NCI-H82 treated with DMSO at 0.1 percent for 48 hours (cell line): Measurements from ENCODE around the gene ZNF334.

ENCODE experiments used
- DNase-seq: peaks from one replicate; lab custom pipeline; 2025; ENCODE audit not compliant: unreplicated experiment; lab: John Stamatoyannopoulos, UW

ZNF334 gene

GRCh38 chr20:46488451-46488850, 24.9 kb downstream of the ZNF334 start:
- DNase-seq: no peak

DNA sequence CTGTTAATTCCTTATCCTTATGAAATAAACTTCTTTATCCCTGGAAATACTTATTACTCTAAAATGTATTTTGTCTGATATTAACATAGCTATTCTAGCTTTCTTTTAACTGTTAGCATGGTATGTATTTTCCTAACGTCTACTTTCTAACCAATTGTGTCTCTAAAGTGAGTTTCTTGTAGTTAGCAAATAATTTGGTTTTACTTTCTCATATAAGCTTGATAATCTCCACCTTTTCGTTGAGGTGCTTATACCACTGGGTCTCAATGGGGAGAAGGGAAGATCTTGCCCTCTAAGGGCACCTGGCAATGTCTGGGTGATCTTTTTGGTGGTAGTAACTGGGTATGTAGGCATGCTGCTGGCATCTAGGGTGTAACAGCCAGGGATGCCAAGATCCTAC, 25.7 kb downstream of the ZNF334 start:
- DNase-seq: no peak

DNA sequence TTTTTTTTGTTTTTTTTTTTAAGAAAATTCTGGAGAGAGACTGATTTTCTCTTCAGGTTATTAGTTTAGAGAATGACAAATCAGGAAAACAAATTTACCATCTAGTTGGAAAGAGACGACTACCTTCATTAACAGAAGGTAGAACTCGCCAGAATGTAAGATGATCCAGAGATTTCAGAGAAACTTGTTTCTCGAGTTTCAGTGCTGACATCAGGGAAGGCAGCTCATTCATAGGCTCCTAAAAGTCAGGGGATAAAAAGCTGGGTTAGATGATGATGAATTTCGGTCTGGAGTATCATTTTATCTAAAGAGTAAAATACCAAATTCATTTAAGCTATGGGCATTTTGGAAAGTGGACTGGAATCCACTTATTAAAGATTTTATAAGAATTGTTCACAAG, 27.9 kb downstream of the ZNF334 start:
- no peak for DNase-seq

DNA sequence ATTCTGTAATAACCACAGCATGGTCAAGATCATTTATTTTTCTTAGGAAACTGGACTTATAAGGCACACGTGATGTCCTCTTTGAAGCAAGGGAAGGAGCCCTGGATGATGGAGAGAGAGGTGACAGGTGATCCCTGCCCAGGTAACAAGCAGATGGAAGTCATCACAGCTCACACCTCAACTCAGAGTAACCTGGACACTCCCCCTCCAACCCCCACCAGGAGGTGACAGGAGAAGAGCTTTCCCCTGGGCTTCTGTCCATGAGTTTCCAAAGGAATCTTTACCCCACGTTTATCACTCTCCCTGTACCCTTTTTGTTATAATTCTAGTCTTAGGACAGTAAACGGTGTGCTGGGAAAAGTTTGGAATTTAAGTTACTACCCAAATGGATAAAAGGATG, 28.4 kb downstream of the ZNF334 start:
- no peak for DNase-seq

GRCh38 chr20:46483879-46484278, 29.5 kb downstream of the ZNF334 start:
- DNase-seq: no peak

- no peak for DNase-seq
Observed at GRCh38 chr20:46482864-46483263, 30.5 kb downstream of the ZNF334 start.

DNA sequence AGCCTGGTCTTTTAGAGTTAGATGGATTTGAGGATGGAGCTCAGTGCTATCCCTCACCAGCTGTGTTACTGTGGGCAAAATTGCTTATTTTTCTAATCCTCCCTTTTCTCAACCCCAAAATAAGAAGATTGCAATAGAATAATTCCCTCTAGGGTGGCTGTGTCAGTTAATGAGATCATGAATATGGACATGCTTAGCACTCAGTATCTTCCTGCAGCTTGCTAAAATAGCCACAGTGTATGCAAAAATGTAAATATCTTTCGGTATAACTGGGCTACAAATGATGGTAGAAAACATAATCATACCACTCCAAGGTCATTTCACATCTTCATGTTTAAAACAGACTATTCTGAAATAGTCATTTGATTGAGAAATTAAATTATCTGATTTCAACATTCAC, 35.7 kb downstream of the ZNF334 start:
- no peak for DNase-seq

GRCh38 chr20:46477225-46477624, 36.1 kb downstream of the ZNF334 start:
- no peak for DNase-seq

DNA sequence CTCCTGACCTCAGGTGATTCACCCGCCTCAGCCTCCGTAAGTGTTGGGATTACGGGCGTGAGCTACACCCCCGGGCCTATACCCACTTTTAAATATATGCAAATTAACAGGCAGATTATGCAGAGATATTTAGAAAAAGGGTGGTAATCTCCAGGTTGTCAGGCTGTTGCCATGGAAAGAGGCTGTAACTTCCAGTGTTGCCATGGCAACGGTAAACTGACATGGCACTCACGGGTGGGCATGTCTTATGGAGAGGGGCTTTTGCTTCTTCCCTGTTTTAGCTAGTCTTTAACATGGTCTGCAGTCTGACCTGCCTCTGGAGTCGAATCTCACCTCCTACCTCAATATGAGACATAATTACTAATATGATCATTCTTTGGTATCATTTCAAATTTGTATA, 44.9 kb downstream of the ZNF334 start:
- no peak for DNase-seq

GRCh38 chr20:46464451-46464850, 48.9 kb downstream of the ZNF334 start:
- DNase-seq: no peak

- no peak for DNase-seq
Observed at GRCh38 chr20:46463852-46464251, 49.5 kb downstream of the ZNF334 start.

GRCh38 chr20:46461808-46462207, 51.6 kb downstream of the ZNF334 start:
- DNase-seq: no peak

DNA sequence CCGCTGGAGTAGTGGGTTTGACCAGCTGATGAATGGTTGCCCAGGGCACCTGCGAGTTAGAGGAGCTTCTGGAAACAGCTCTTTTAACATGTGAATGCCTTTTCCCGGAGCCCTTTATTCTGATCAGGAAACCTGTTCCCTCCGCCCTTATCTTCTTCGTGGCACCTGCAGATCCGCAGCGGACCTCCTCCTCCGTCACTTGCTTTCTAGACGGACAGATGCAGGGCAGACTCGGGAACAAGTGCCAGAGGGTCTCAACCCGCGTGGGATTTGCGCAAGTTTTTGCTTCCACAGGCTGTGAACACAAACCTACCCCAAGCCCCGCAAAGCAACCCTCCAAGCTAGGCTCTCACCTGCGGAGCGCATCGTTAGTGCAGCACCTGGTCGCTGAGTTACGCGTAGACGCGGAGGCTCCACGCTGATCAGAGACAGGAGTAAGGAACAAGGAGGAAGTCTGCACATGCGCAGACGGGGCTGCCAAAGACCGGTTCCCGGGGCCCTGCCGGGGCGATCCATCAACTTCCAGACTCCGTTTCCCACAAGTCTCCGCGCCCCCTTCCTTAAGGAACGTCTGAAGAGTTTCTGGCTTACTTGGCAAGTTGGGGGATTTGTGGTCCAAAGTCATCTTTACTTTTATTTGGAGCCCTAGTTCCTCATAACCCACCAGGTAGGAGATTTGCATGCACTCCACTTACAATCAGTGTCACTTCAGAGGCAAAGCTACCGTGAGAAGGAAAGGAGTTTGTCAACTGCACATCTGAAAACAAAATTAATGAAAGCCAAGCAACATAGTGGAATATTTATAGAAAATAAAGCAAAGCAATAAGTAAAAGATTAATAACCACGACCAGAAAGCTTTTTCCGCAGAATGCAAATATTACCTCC, 54.3 kb downstream of the ZNF334 start:
- DNase-seq: no peak

DNA sequence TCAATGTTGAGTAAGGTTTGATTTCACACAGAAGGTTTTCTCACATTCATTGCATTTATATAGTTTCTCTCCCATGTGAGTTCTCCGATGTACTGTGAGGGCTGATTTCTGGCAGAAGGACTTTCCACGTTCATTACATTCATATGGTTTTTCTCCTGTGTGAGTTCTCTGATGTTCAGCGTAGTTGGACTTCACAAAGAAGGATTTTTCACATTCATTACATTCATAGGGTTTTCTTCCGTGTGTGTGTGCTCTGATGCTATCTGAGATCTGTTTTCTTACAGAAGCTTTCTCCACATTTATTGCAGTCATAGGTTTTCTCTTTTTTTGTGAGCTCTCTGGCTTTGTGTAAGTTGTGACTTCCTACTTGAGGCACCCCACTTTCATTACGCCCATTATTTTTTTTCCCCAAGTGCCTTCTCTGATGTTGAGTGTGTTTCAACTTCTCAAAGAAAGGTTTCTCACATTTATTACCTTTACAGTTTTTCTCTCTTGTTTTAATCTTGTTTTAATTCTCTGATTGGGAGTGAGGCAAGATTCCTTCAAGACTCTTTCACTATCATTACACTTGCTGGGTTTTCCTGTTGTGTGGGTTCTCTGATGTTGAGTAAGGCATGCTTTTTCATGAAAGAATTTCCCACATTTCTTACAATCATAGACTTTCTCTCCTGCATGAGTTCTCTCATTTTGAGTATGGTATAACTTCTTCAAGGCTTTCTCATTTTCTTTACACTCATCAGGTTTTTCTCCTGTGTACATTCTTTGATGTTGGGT, 56.9 kb downstream of the ZNF334 start:
- no peak for DNase-seq

- DNase-seq: no peak
Observed at GRCh38 chr20:46455729-46456128, 57.6 kb downstream of the ZNF334 start.
